NCI-H69 (cell line): ENCODE data around the gene BPIFB1.
A peak's percentile ranks its signal among the peaks of the same experiment; 100 is the strongest.

ENCODE experiments used
- DNase-seq: peaks from one replicate; lab custom pipeline; 2025; lab: John Stamatoyannopoulos, UW

The BPIFB1 gene

GRCh38 chr20:33282991-33283555, at the start of gene BPIFB1:
Gene BPIFB1 (plus strand): TSS chr20:33283214. CDS start chr20:33286074, 2,860 bp downstream.
- DNase-seq = peak; percentile 41

GRCh38 chr20:33234050-33234449, 49.0 kb upstream of the BPIFB1 start:
- no peak for DNase-seq

- no peak for DNase-seq
Measured at GRCh38 chr20:33235696-33236095, 47.3 kb upstream of the BPIFB1 start, which contains the start of gene BPIFA1. Gene BPIFA1 (plus strand): TSS chr20:33235996. CDS start chr20:33237712, 1,716 bp downstream.

GRCh38 chr20:33236351-33236750, 46.7 kb upstream of the BPIFB1 start:
- DNase-seq = no peak

- no peak for DNase-seq
Measured at GRCh38 chr20:33237989-33238388, 45.0 kb upstream of the BPIFB1 start.

- no peak for DNase-seq
Measured at GRCh38 chr20:33239418-33239817, 43.6 kb upstream of the BPIFB1 start.

- DNase-seq = no peak
Measured at GRCh38 chr20:33239979-33240736, 42.9 kb upstream of the BPIFB1 start.

- no peak for DNase-seq
Measured at GRCh38 chr20:33240923-33241322, 42.1 kb upstream of the BPIFB1 start.

GRCh38 chr20:33242319-33243100, 40.5 kb upstream of the BPIFB1 start:
- DNase-seq = no peak

- DNase-seq = no peak
Measured at GRCh38 chr20:33246077-33246476, 36.9 kb upstream of the BPIFB1 start.

GRCh38 chr20:33249456-33249855, 33.6 kb upstream of the BPIFB1 start:
- peak; percentile 73 for DNase-seq

GRCh38 chr20:33250666-33251065, 32.3 kb upstream of the BPIFB1 start:
- peak; percentile 82 for DNase-seq

GRCh38 chr20:33251496-33251895, 31.5 kb upstream of the BPIFB1 start:
- peak; percentile 59 for DNase-seq

GRCh38 chr20:33252460-33252859, 30.6 kb upstream of the BPIFB1 start:
- DNase-seq = no peak

- no peak for DNase-seq
Measured at GRCh38 chr20:33255005-33255404, 28.0 kb upstream of the BPIFB1 start.

- DNase-seq = no peak
Measured at GRCh38 chr20:33257237-33257636, 25.8 kb upstream of the BPIFB1 start.

- DNase-seq = no peak
Measured at GRCh38 chr20:33259371-33259770, 23.6 kb upstream of the BPIFB1 start.

GRCh38 chr20:33261465-33261864, 21.5 kb upstream of the BPIFB1 start:
- DNase-seq = no peak

- peak; percentile 86 for DNase-seq
Measured at GRCh38 chr20:33262658-33263065, 20.4 kb upstream of the BPIFB1 start.

- DNase-seq = no peak
Measured at GRCh38 chr20:33263784-33264183, 19.2 kb upstream of the BPIFB1 start.

- DNase-seq = no peak
Measured at GRCh38 chr20:33267701-33268100, 15.3 kb upstream of the BPIFB1 start.

- DNase-seq = no peak
Measured at GRCh38 chr20:33272155-33272873, 10.7 kb upstream of the BPIFB1 start.
